ENCODE data around the gene SRR. TPM values are rescaled to one million over a fixed set of nuclear protein-coding genes. Genes with fewer than 3 reads are reported as not detected.

The SRR gene
- total and polyA plus RNA-seq, 10 of the 15 experiments (the other 5 are each of a cell fraction or from before 2014, with no cell fraction given) = 11.7 to 33.9 (median 20.2) TPM

DNA sequence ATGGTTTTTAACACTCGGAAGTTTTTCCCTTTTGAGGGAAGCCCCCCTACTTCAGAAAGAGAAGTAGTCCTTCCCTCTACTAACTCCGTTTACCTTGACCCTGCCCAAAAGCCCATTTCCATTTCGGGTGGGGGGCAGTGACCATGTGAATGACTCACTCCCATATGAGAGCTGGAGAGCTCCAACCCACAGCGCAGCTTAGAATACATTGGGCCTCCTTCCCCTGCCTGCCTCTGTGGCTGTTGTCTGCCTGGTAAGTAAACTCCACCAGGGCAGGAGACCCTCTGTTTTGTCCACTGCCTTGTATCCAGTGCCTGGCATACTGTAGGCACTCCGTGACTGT, 34.5 kb downstream of the SRR start (continued):
- TF ChIP-seq MYC (IDR thresholded peaks at IDR 0.05; ENCODE audit: insufficient read depth, insufficient read length, insufficient replicate concordance, low read length, severe bottlenecking) (no peak), LARP7 (IDR thresholded peaks at IDR 0.05) (no peak)
- TF ChIP-seq, protein P1, sequence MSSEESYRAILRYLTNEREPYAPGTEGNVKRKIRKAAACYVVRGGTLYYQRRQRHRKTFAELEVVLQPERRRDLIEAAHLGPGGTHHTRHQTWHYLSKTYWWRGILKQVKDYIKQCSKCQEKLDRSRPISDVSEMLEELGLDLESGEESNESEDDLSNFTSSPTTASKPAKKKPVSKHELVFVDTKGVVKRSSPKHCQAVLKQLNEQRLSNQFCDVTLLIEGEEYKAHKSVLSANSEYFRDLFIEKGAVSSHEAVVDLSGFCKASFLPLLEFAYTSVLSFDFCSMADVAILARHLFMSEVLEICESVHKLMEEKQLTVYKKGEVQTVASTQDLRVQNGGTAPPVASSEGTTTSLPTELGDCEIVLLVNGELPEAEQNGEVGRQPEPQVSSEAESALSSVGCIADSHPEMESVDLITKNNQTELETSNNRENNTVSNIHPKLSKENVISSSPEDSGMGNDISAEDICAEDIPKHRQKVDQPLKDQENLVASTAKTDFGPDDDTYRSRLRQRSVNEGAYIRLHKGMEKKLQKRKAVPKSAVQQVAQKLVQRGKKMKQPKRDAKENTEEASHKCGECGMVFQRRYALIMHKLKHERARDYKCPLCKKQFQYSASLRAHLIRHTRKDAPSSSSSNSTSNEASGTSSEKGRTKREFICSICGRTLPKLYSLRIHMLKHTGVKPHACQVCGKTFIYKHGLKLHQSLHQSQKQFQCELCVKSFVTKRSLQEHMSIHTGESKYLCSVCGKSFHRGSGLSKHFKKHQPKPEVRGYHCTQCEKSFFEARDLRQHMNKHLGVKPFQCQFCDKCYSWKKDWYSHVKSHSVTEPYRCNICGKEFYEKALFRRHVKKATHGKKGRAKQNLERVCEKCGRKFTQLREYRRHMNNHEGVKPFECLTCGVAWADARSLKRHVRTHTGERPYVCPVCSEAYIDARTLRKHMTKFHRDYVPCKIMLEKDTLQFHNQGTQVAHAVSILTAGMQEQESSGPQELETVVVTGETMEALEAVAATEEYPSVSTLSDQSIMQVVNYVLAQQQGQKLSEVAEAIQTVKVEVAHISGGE (CRISPR knock-in tag; IDR thresholded peaks at IDR 0.05) = no peak

DNA sequence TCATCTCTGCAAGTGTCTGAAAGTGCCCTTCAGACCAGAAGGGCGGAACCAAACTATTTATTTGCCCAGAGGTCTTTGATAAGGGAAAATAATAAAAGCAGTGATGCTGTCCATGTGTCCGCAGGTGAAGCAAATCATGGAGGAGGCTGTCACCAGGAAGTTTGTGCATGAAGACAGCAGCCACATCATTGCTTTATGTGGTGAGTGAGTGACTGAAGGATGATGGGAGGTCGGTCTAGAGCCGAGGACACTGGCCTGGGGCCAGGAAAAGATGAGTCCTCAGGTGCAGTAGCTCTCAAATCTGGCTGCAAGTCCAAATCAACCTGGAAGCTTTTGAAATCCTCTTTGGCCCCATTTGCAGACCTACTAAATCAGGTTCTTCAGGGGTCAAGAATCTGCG, 39.7 kb downstream of the SRR start:
- BruUV-seq (replicated peaks) = no TSS peak
- H3K79me2 ChIP-seq (ENCODE audit: control insufficient read depth, insufficient read depth, low read length) = no peaks in the 10 kb centered on the region; the same call in 1 of the 2 replicates
- H4K20me1 ChIP-seq (ENCODE audit: control insufficient read depth, insufficient read depth) = no peaks in the 10 kb centered on the region
- H3K9ac ChIP-seq (ENCODE audit: control insufficient read depth, insufficient read depth, low read length) = no peak overlapping the region
- ChIA-PET RAD21 (ENCODE audit: unreplicated experiment) (no interaction called here), CTCF (no interaction called here), SMC1A (ENCODE audit: uncharacterized antibody, unreplicated experiment) (no interaction called here), POLR2A (no interaction called here)
- no peaks in the 10 kb centered on the region for H3K27me3 ChIP-seq (replicated peaks in 1 of 2; ENCODE audit: control insufficient read depth in 2 of 2, insufficient read depth in 2 of 2, low read length in 1 of 2)
- no peak for ATAC-seq
- in situ Hi-C loops (cut with MboI) (no loop called here), intact Hi-C loops (cut with micrococcal nuclease; ENCODE audit: unreplicated experiment) (no loop called here)
- no peak overlapping the region for H3K4me3 ChIP-seq
- no peak overlapping the region for H2AFZ ChIP-seq (ENCODE audit: control insufficient read depth, low read depth, low read length)
- TF ChIP-seq BACH1 (IDR thresholded peaks at IDR 0.05; ENCODE audit: borderline replicate concordance) = no peak
- TF ChIP-seq, protein P2, sequence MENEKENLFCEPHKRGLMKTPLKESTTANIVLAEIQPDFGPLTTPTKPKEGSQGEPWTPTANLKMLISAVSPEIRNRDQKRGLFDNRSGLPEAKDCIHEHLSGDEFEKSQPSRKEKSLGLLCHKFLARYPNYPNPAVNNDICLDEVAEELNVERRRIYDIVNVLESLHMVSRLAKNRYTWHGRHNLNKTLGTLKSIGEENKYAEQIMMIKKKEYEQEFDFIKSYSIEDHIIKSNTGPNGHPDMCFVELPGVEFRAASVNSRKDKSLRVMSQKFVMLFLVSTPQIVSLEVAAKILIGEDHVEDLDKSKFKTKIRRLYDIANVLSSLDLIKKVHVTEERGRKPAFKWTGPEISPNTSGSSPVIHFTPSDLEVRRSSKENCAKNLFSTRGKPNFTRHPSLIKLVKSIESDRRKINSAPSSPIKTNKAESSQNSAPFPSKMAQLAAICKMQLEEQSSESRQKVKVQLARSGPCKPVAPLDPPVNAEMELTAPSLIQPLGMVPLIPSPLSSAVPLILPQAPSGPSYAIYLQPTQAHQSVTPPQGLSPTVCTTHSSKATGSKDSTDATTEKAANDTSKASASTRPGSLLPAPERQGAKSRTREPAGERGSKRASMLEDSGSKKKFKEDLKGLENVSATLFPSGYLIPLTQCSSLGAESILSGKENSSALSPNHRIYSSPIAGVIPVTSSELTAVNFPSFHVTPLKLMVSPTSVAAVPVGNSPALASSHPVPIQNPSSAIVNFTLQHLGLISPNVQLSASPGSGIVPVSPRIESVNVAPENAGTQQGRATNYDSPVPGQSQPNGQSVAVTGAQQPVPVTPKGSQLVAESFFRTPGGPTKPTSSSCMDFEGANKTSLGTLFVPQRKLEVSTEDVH (IDR thresholded peaks at IDR 0.05; ENCODE audit: low read depth, partially characterized antibody) = no peak
- TF ChIP-seq ESRRA (IDR thresholded peaks at IDR 0.05; ENCODE audit: low read length) = no peak
- no peak for TF ChIP-seq JUNB (IDR thresholded peaks at IDR 0.05)
- TF ChIP-seq, protein P3, sequence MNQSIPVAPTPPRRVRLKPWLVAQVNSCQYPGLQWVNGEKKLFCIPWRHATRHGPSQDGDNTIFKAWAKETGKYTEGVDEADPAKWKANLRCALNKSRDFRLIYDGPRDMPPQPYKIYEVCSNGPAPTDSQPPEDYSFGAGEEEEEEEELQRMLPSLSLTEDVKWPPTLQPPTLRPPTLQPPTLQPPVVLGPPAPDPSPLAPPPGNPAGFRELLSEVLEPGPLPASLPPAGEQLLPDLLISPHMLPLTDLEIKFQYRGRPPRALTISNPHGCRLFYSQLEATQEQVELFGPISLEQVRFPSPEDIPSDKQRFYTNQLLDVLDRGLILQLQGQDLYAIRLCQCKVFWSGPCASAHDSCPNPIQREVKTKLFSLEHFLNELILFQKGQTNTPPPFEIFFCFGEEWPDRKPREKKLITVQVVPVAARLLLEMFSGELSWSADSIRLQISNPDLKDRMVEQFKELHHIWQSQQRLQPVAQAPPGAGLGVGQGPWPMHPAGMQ (IDR thresholded peaks at IDR 0.05; ENCODE audit: borderline replicate concordance) = no peak
- no peak for TF ChIP-seq RFX5 (IDR thresholded peaks at IDR 0.05; ENCODE audit: low read depth, low read length)
- TF ChIP-seq CBX3 (IDR thresholded peaks at IDR 0.05; ENCODE audit: borderline replicate concordance, low read depth) = no peak
- no peak for TF ChIP-seq SUZ12 (IDR thresholded peaks at IDR 0.05; ENCODE audit: unreplicated experiment)
- peaks cover 0 to 3% of the 10 kb centered on the region in 2 experiments; a peak in 2 of 4 replicates for H3K36me3 ChIP-seq (ENCODE audit: control insufficient read depth in 2 of 2, insufficient read depth in 2 of 2, low read length in 1 of 2)
- H3K4me1 ChIP-seq (ENCODE audit: control insufficient read depth, insufficient read depth, low read length) = no peaks in the 10 kb centered on the region
- H3K4me2 ChIP-seq (ENCODE audit: control insufficient read depth, insufficient read depth) = no peak overlapping the region
- H3K9me3 ChIP-seq (replicated peaks; ENCODE audit: control insufficient read depth, insufficient read depth, low read length) = no peaks in the 10 kb centered on the region
- H3K27ac ChIP-seq (ENCODE audit: control insufficient read depth, insufficient read depth) = no peak overlapping the region
- no peak for FAIRE-seq
- 99% methylated on average over 5 of the region's 5 CpGs for WGBS (ENCODE audit: insufficient coverage, insufficient replicate concordance, low lambda C conversion rate, missing lambda C conversion rate)
- no peak for DNase-seq (ENCODE audit: low read depth, low spot score)
